Liver (tissue), 9 donors: ENCODE results near the gene CA11. TPM values are rescaled to one million over a fixed set of nuclear protein-coding genes. Genes with fewer than 3 reads are reported as not detected.

Experiments used
- DNase-seq: peaks from one replicate; pipeline ENCODE4 v3.0.0-alpha.2; 2017; ENCODE audit warnings: low spot score
- H3K27ac ChIP-seq, 2 donors: one replicate each; pipeline ENCODE4 v1.7.0; 2013; ENCODE audit warnings: inconsistent platforms in 2 of 2, low read length in 2 of 2, control low read depth in 1 of 2, low read depth in 1 of 2, mild to moderate bottlenecking in 1 of 2
- H3K27me3 ChIP-seq, 4 donors: one replicate each; pipeline versions ENCODE4 v1.6.1 to v1.7.0; 2013; ENCODE audit warnings: low read length in 3 of 4, inconsistent platforms in 1 of 4, mild to moderate bottlenecking in 1 of 4, moderate library complexity in 1 of 4; ENCODE audit not compliant: control insufficient read depth in 4 of 4, insufficient read depth in 4 of 4
- H3K36me3 ChIP-seq, 4 donors: one replicate each; pipeline versions ENCODE4 v1.6.1 to v1.7.0; 2013; ENCODE audit warnings: low read length in 3 of 4, mild to moderate bottlenecking in 3 of 4, low read depth in 1 of 4, moderate library complexity in 1 of 4; ENCODE audit not compliant: control insufficient read depth in 4 of 4, insufficient read depth in 3 of 4
- H3K4me1 ChIP-seq, 4 donors: one replicate each; pipeline versions ENCODE4 v1.6.1 to v1.7.0; 2013; ENCODE audit warnings: low read length in 3 of 4, mild to moderate bottlenecking in 3 of 4, moderate library complexity in 1 of 4; ENCODE audit not compliant: control insufficient read depth in 4 of 4, insufficient read depth in 4 of 4
- H3K4me3 ChIP-seq, 3 donors: one replicate each; pipeline versions ENCODE4 v1.6.1 to v1.7.0; 2013; ENCODE audit warnings: low read length in 3 of 3, control low read depth in 1 of 3, low read depth in 1 of 3, mild to moderate bottlenecking in 1 of 3
- H3K9ac ChIP-seq, 2 donors: one replicate each; pipeline ENCODE4 v1.7.0; 2013; ENCODE audit warnings: low read length in 2 of 2, mild to moderate bottlenecking in 2 of 2, moderate library complexity in 2 of 2, control low read depth in 1 of 2, low read depth in 1 of 2
- H3K9me3 ChIP-seq, 4 donors: one replicate each; pipeline versions ENCODE4 v1.6.1 to v1.7.0; 2013; ENCODE audit warnings: low read length in 3 of 4; ENCODE audit not compliant: control insufficient read depth in 4 of 4
- ATF3 ChIP-seq: IDR thresholded peaks from 2 replicates; pipeline ENCODE4 v1.6.1; 2016; ENCODE audit warnings: antibody characterized with exemption
- CTCF ChIP-seq: fragments of 150-350 bp; IDR thresholded peaks from 2 replicates; pipeline ENCODE4 v1.5.1; 2017; ENCODE audit warnings: improper control_type of control experiment, low read depth, low read length; ENCODE audit not compliant: missing input control
- EGR1 ChIP-seq, 2 donors: IDR thresholded peaks; 2 replicates each; pipeline ENCODE4 v1.6.1; 2016 to 2018; ENCODE audit warnings: antibody characterized with exemption in 2 of 2, low read depth in 2 of 2
- FOXA1 ChIP-seq: IDR thresholded peaks from 2 replicates; pipeline ENCODE4 v1.6.1; 2016; ENCODE audit warnings: antibody characterized with exemption
- FOXA2 ChIP-seq: IDR thresholded peaks from 2 replicates; pipeline ENCODE4 v1.6.1; 2016; ENCODE audit warnings: antibody characterized with exemption
- GABPA ChIP-seq, 2 donors: IDR thresholded peaks in 1 of 2; conservative IDR thresholded peaks in 1 of 2; 2 replicates each; pipeline ENCODE4 v1.6.1; 2016; ENCODE audit warnings: antibody characterized with exemption in 2 of 2, mild to moderate bottlenecking in 1 of 2, moderate library complexity in 1 of 2
- HNF4A ChIP-seq, 2 donors: conservative IDR thresholded peaks; 2 replicates each; pipeline ENCODE4 v1.6.1; 2016; ENCODE audit warnings: antibody characterized with exemption in 2 of 2, mild to moderate bottlenecking in 2 of 2
- HNF4G ChIP-seq: IDR thresholded peaks from 2 replicates; pipeline ENCODE4 v1.6.1; 2016; ENCODE audit warnings: antibody characterized with exemption
- JUND ChIP-seq, 2 donors: IDR thresholded peaks; 2 replicates each; pipeline ENCODE4 v1.6.1; 2016; ENCODE audit warnings: antibody characterized with exemption in 2 of 2
- MAX ChIP-seq: IDR thresholded peaks from 2 replicates; pipeline ENCODE4 v1.6.1; 2016; ENCODE audit warnings: antibody characterized with exemption
- NR2F2 ChIP-seq: IDR thresholded peaks from 2 replicates; pipeline ENCODE4 v1.6.1; 2016; ENCODE audit warnings: antibody characterized with exemption
- RAD21 ChIP-seq, 2 donors: IDR thresholded peaks; 2 replicates each; pipeline ENCODE4 v1.6.1; 2016; ENCODE audit warnings: antibody characterized with exemption in 2 of 2, mild to moderate bottlenecking in 2 of 2
- REST ChIP-seq: IDR thresholded peaks from 2 replicates; pipeline ENCODE4 v1.6.1; 2016; ENCODE audit warnings: antibody characterized with exemption, mild to moderate bottlenecking
- RXRA ChIP-seq, 2 donors: IDR thresholded peaks; 2 replicates each; pipeline ENCODE4 v1.6.1; 2017 to 2018; ENCODE audit warnings: antibody characterized with exemption in 2 of 2, mild to moderate bottlenecking in 1 of 2
- SP1 ChIP-seq: IDR thresholded peaks from 2 replicates; pipeline ENCODE4 v1.6.1; 2018; ENCODE audit warnings: antibody characterized with exemption, mild to moderate bottlenecking
- TAF1 ChIP-seq: conservative IDR thresholded peaks from 2 replicates; pipeline ENCODE4 v1.6.1; 2016; ENCODE audit warnings: antibody characterized with exemption, mild to moderate bottlenecking
- YY1 ChIP-seq: IDR thresholded peaks from 2 replicates; pipeline ENCODE4 v1.6.1; 2016; ENCODE audit warnings: antibody characterized with exemption, mild to moderate bottlenecking
- ZBTB33 ChIP-seq: IDR thresholded peaks from 2 replicates; pipeline ENCODE4 v1.6.1; 2016; ENCODE audit warnings: antibody characterized with exemption
- WGBS: extraction: QIAGEN DNeasy Blood & Tissue Kit; methylation state at CpG from one replicate; pipeline ENCODE4 v1.1.7; 2013; 5-methylcytosine and 5-hydroxymethylcytosine counted together
- polyA plus RNA-seq, 2 donors: library from polyadenylated mRNA; stranded (reverse) in 1 of 2; unstranded in 1 of 2; fragments of 200-250 nt in 1 of 2; fragments of >200 nt in 1 of 2; fragmentation: Nextera tagmentation in 1 of 2; extraction: Ambion mirVana in 1 of 2; gene quantifications; one replicate each; pipeline versions ENCODE4 v1.2.1 to v1.2.3, GENCODE V29; 2013 to 2015
- total RNA-seq, 2 donors: library from RNA; depleted of rRNA; stranded (reverse); fragments of >200 nt; gene quantifications; one replicate each; pipeline ENCODE4 v1.2.3, GENCODE V29; 2014
- donor health status: healthy.
- donor health status: healthy.
- donor health status: healthy.
- donor health status: healthy.
- donor health status: healthy.

Gene CA11
- total and polyA plus RNA-seq, 4 donors, result 0.09 to 1.1 (median 0.34) TPM

GRCh38 chr19:48600679-48601417, 45.1 kb downstream of the CA11 start:
- 86% methylated on average over 21 of the region's 21 CpGs for WGBS
- no peak for DNase-seq
- no peak for TF ChIP-seq ZBTB33
- TF ChIP-seq FOXA2, result no peak
- no peak for TF ChIP-seq TAF1
- TF ChIP-seq CTCF, result no peak
- no peak for TF ChIP-seq SP1
- TF ChIP-seq YY1, result no peak
- TF ChIP-seq GABPA (IDR thresholded peaks at IDR 0.05 in 1 of 2, conservative IDR thresholded peaks at IDR 0.05 in 1 of 2), result no peak
- TF ChIP-seq HNF4A (conservative IDR thresholded peaks at IDR 0.05), result no peak
- TF ChIP-seq MAX, result no peak
- no peak for TF ChIP-seq HNF4G
- TF ChIP-seq ATF3, result no peak
- no peak for TF ChIP-seq JUND (IDR thresholded peaks at IDR 0.05)
- TF ChIP-seq EGR1 (IDR thresholded peaks at IDR 0.05; ENCODE audit: low read depth in 2 of 2), result no peak
- TF ChIP-seq REST, result no peak
- no peak for TF ChIP-seq RXRA (IDR thresholded peaks at IDR 0.05)
- TF ChIP-seq RAD21 (IDR thresholded peaks at IDR 0.05), result no peak
- TF ChIP-seq FOXA1, result no peak
- TF ChIP-seq NR2F2, result no peak
- Histone ChIP-seq H3K9me3 (no peaks in the 10 kb centered on the region), H3K27ac (no peak overlapping the region), H3K9ac (no peak overlapping the region), H3K4me1 (no peaks in the 10 kb centered on the region), H3K27me3 (no peaks in the 10 kb centered on the region), H3K4me3 (no peak overlapping the region), H3K36me3 (no peaks in the 10 kb centered on the region)
